Lower leg skin (tissue), 4 donors: ENCODE measurements around the gene MYO18A. TPM values are rescaled to one million over a fixed set of nuclear protein-coding genes. Genes with fewer than 3 reads are reported as not detected.

Experiments used
- DNase-seq, 2 donors: peaks; one replicate each; pipeline ENCODE4 v3.0.0-alpha.2; 2019; ENCODE audit warnings: low spot score in 2 of 2
- H3K4me3 ChIP-seq: fragments of 200-600 bp; sonication (generic); 2 replicates; pipeline ENCODE4 v1.5.1; 2017; ENCODE audit warnings: mild to moderate bottlenecking, low read depth; ENCODE audit not compliant: poor library complexity, severe bottlenecking
- POLR2A ChIP-seq, 2 donors: fragments of 450-650 bp; IDR thresholded peaks; one replicate each; pipeline ENCODE4 v1.6.1; 2016 to 2017; ENCODE audit warnings: antibody characterized with exemption in 2 of 2, mild to moderate bottlenecking in 1 of 2, moderate library complexity in 1 of 2
- WGBS, 2 donors: methylation state at CpG; one replicate each; pipeline ENCODE4 v1.1.5; 2018; 5-methylcytosine and 5-hydroxymethylcytosine counted together
- intact Hi-C: fragments of 100-400 bp; cut with DNase I; formaldehyde crosslinking; loops from one replicate; pipeline ENCODE4 v1.15.0; 2023; ENCODE audit warnings: low total_unique reads
- total RNA-seq, 4 donors: library from RNA; depleted of rRNA; stranded (reverse); fragments of >200 nt; gene quantifications; one replicate each; pipeline ENCODE4 v1.1.0, GENCODE V29; 2016
- TF ChIP-seq, protein P1 (sequence below), 3 donors: fragments of 450-650 bp; IDR thresholded peaks; one replicate each; pipeline ENCODE4 v1.5.1; 2016; ENCODE audit warnings: antibody characterized with exemption in 3 of 3, mild to moderate bottlenecking in 3 of 3, moderate library complexity in 2 of 3

The MYO18A gene
- total RNA-seq, 4 donors from 2014 or later: 87.3 to 123 (median 94.0) TPM

DNA sequence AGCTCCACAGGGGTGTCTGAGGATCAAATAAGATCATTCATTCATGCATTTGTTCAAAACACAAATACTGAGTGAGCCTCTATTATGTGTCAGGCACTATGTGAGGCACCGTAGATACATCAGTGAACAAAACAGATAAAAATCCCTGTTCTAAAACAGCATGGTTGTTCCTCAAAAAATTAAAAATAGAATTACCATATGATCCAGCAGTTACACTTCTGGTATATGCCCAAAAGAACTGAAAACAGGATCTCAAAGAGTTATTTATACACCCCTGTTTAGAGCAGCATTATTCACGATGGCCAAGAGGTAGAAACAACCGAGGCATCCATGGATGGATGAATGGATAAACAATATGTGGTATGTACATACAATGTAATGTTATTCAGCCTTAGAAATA lies 121.8 kb downstream of the MYO18A start:
- whole genome bisulfite sequencing, 2 donors: 87% methylated on average over 3 of the region's 3 CpGs
- no peak overlapping the region for H3K4me3 ChIP-seq
- TF ChIP-seq, protein P1, sequence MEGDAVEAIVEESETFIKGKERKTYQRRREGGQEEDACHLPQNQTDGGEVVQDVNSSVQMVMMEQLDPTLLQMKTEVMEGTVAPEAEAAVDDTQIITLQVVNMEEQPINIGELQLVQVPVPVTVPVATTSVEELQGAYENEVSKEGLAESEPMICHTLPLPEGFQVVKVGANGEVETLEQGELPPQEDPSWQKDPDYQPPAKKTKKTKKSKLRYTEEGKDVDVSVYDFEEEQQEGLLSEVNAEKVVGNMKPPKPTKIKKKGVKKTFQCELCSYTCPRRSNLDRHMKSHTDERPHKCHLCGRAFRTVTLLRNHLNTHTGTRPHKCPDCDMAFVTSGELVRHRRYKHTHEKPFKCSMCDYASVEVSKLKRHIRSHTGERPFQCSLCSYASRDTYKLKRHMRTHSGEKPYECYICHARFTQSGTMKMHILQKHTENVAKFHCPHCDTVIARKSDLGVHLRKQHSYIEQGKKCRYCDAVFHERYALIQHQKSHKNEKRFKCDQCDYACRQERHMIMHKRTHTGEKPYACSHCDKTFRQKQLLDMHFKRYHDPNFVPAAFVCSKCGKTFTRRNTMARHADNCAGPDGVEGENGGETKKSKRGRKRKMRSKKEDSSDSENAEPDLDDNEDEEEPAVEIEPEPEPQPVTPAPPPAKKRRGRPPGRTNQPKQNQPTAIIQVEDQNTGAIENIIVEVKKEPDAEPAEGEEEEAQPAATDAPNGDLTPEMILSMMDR (IDR thresholded peaks at IDR 0.05): no peak
- no peak for TF ChIP-seq POLR2A (IDR thresholded peaks at IDR 0.05)
- DNase-seq: no peak
- intact Hi-C loops: no loop called here

DNA sequence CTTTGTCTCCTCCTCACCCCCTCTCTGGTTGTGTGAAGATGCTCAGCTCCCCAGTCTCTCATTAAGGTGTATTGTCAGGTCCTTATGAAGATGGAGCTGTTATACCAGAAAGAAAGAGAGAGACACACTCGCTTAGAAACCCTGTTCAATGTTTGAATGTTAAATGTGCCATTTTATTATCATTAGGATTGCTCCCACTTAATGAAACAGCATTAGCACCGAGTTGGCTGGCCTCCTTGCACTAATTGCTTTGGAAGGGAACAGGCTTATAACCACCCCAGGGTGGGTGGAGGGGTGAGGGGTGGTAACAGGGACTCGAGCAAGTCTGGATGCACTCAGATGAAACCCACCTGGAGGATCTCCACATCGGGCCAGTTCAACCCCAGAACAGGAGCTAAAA lies 122.8 kb downstream of the MYO18A start:
- WGBS, 2 donors: 64 to 66% methylated on average over 4 of the region's 4 CpGs
- TF ChIP-seq POLR2A (IDR thresholded peaks at IDR 0.05): no peak
- TF ChIP-seq, protein P1 (IDR thresholded peaks at IDR 0.05): no peak
- H3K4me3 ChIP-seq: no peak overlapping the region
- intact Hi-C loops: no loop called here
- DNase-seq: no peak

DNA sequence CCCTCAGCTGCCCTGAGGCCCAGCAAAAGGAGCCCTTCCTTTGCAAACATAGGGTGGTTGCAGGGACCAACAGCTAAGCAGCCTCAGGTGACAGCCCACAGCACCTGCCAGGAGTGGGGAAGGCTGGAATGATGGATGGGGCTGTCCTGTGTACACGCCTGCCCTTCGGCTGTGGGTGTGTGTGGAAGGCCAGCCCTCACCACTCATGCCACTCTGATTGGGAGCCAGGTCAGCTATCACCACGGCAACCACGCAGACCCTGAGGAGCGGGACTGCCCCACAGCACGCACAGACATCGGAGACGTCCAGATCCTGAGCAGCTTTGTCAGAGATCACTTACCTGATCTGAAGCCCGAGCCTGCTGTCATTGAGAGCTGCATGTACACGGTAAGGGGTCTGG lies 125.4 kb downstream of the MYO18A start:
- WGBS, 2 donors: 70% methylated on average over 5 to 10 of the region's 10 CpGs
- no peak for DNase-seq
- intact Hi-C loops: no loop called here
- H3K4me3 ChIP-seq: no peak overlapping the region
- no peak for TF ChIP-seq POLR2A (IDR thresholded peaks at IDR 0.05)
- TF ChIP-seq, protein P1 (IDR thresholded peaks at IDR 0.05): no peak

DNA sequence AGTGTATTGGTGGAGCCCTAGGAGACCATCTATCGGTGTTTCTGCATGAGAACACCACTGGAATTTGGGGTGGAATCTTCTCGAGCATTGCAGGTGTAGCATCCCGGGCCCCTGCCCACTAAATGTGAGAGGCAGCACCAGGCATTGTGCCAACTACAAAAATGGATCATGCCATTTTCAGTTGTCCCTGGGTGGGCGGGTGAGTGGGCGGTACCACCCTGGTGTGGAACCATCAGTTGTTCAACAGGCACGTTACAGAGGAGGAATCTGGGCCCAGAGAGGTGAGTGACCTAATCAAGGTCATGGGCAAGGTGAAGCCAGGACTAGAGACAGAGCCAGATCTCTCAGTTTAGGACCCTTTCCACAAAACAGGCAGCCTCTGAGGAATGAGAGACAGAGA lies 128.5 kb downstream of the MYO18A start:
- 72 to 87% methylated on average over 6 of the region's 6 CpGs for WGBS, 2 donors
- DNase-seq: no peak
- no peak overlapping the region for H3K4me3 ChIP-seq
- TF ChIP-seq, protein P1 (IDR thresholded peaks at IDR 0.05): no peak
- intact Hi-C loops: no loop called here

DNA sequence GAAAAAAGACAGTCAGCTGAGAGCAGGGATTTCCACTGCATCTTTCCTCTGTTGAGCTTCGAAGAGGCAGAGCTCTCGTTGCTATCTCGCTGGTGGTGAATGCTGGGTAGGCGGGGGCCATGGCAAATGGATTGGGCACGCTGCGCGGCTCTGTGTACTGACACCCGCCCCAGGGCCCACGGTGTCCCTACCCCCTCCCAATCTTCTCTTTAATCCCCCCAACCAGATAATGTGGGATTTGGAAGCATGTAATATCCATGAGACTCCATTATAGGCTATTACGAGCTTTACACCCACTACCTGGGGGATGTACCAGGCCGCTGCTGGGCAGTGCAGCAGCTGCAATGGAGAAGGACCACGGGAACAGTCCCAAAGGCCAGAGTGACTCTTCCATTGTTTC lies 129.0 kb downstream of the MYO18A start:
- intact Hi-C loops: no loop called here
- 85 to 91% methylated on average over 12 of the region's 12 CpGs for WGBS, 2 donors
- no peak for TF ChIP-seq POLR2A (IDR thresholded peaks at IDR 0.05)
- TF ChIP-seq, protein P1 (IDR thresholded peaks at IDR 0.05): no peak
- DNase-seq: no peak
- H3K4me3 ChIP-seq: no peak overlapping the region

DNA sequence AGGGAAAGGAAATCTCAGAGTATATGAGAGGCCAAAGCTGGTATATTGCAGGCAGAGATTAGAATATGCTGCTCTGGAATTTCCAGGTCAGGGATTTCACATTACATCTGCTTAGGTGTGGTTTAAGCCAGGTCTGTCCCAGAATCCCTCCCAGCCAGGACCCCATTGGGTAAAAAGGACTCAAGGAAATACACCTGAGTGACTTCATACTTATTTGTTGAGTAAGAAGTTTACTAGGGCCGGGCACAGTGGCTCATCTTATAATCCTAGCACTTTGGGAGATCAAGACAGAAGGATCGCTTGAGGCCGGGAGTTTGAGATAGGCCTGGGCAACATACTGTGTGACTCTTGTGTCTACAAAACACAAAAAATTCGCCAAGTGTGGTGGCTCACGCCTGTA lies 130.0 kb downstream of the MYO18A start:
- WGBS, 2 donors: 80 to 89% methylated on average over 5 of the region's 5 CpGs
- H3K4me3 ChIP-seq: no peak overlapping the region
- no peak for TF ChIP-seq POLR2A (IDR thresholded peaks at IDR 0.05)
- TF ChIP-seq, protein P1 (IDR thresholded peaks at IDR 0.05): no peak
- intact Hi-C loops: no loop called here
- no peak for DNase-seq
